HEK293 (cell line): ENCODE results near the gene THRAP3.

Experiments
- CTCF ChIA-PET: fragments of 350-600 bp; formaldehyde crosslinking; extraction: SDS; loops from one replicate; lab custom pipeline; 2021; ENCODE audit warnings: antibody characterized with exemption; lab: Yijun Ruan, JAX
- POLR2A ChIA-PET: fragments of 300-600 bp; formaldehyde crosslinking; extraction: SDS; loops from one replicate; lab custom pipeline; 2020; ENCODE audit warnings: antibody characterized with exemption, inconsistent platforms; lab: Yijun Ruan, JAX
- H3K27ac ChIP-seq: fragments of 200-500 bp; sonication (Bioruptor generic); 2 replicates; pipeline ENCODE4 v1.5.1; 2014; ENCODE audit warnings: low read depth, low read length, control low read depth, inconsistent platforms; ENCODE audit errors: extremely low read depth
- H3K36me3 ChIP-seq, 2 experiments: fragments of 200-500 bp in 1 of 2; sonication (Bioruptor generic) in 1 of 2; 1 replicate in 1 of 2; 2 replicates in 1 of 2; pipeline ENCODE4 v1.5.1; 2014 to 2017; ENCODE audit warnings: inconsistent platforms in 2 of 2, low read length in 2 of 2; ENCODE audit not compliant: control insufficient read depth in 2 of 2, insufficient read depth in 1 of 2
- H3K4me1 ChIP-seq: fragments of 200-500 bp; sonication (Bioruptor generic); 2 replicates; pipeline ENCODE4 v1.5.1; 2014; ENCODE audit warnings: mild to moderate bottlenecking, low read length, inconsistent platforms; ENCODE audit not compliant: control insufficient read depth, insufficient read depth
- H3K4me3 ChIP-seq: 2 replicates; pipeline ENCODE4 v1.5.1; 2011; ENCODE audit warnings: low read depth, mild to moderate bottlenecking, control low read depth, low read length, moderate library complexity
- H3K9me3 ChIP-seq: fragments of 200-500 bp; sonication (Bioruptor generic); 2 replicates; pipeline ENCODE4 v1.5.1; 2014; ENCODE audit warnings: low read depth, low read length, inconsistent platforms; ENCODE audit not compliant: control insufficient read depth, insufficient read depth
- EGR2 ChIP-seq: fragments of 450-650 bp; formaldehyde crosslinking; IDR thresholded peaks from 2 replicates; pipeline ENCODE4 v1.5.1; 2016; ENCODE audit warnings: low read depth, missing biosample characterization, missing genetic modification characterization
- FEZF1 ChIP-seq: fragments of 450-650 bp; formaldehyde crosslinking; IDR thresholded peaks from 2 replicates; pipeline ENCODE4 v1.5.1; 2016; ENCODE audit warnings: missing biosample characterization, missing genetic modification characterization
- OVOL3 ChIP-seq: fragments of 450-650 bp; formaldehyde crosslinking; IDR thresholded peaks from 2 replicates; pipeline ENCODE4 v1.5.1; 2016; ENCODE audit warnings: missing biosample characterization, missing genetic modification characterization
- REST ChIP-seq: fragments of 450-650 bp; formaldehyde crosslinking; IDR thresholded peaks from 2 replicates; pipeline ENCODE4 v1.5.1; 2016; ENCODE audit warnings: missing biosample characterization, missing genetic modification characterization
- SP7 ChIP-seq: fragments of 450-650 bp; formaldehyde crosslinking; IDR thresholded peaks from 2 replicates; pipeline ENCODE4 v1.5.1; 2016; ENCODE audit warnings: missing biosample characterization, missing genetic modification characterization
- ZBTB21 ChIP-seq: fragments of 450-650 bp; formaldehyde crosslinking; IDR thresholded peaks from 2 replicates; pipeline ENCODE4 v1.5.1; 2017; ENCODE audit warnings: missing biosample characterization, missing genetic modification characterization
- ZBTB6 ChIP-seq: fragments of 450-650 bp; formaldehyde crosslinking; IDR thresholded peaks from 2 replicates; pipeline ENCODE4 v1.5.1; 2017; ENCODE audit warnings: missing biosample characterization, missing genetic modification characterization
- ZBTB8A ChIP-seq: fragments of 450-650 bp; formaldehyde crosslinking; IDR thresholded peaks from 2 replicates; pipeline ENCODE4 v1.5.1; 2016; ENCODE audit warnings: missing biosample characterization, missing genetic modification characterization
- ZFHX2 ChIP-seq: fragments of 450-650 bp; formaldehyde crosslinking; conservative IDR thresholded peaks from 2 replicates; pipeline ENCODE4 v1.5.1; 2016; ENCODE audit warnings: missing biosample characterization, missing genetic modification characterization
- ZFP41 ChIP-seq: fragments of 450-650 bp; formaldehyde crosslinking; IDR thresholded peaks from 2 replicates; pipeline ENCODE4 v1.5.1; 2016; ENCODE audit warnings: missing biosample characterization, missing genetic modification characterization, borderline replicate concordance
- ZNF132 ChIP-seq: fragments of 450-650 bp; formaldehyde crosslinking; IDR thresholded peaks from 2 replicates; pipeline ENCODE4 v1.5.1; 2017; ENCODE audit warnings: missing biosample characterization, missing genetic modification characterization, borderline replicate concordance
- ZNF148 ChIP-seq: fragments of 450-650 bp; formaldehyde crosslinking; IDR thresholded peaks from 2 replicates; pipeline ENCODE4 v1.5.0; 2017; ENCODE audit warnings: missing biosample characterization, missing genetic modification characterization, borderline replicate concordance
- ZNF214 ChIP-seq: fragments of 450-650 bp; formaldehyde crosslinking; IDR thresholded peaks from 2 replicates; pipeline ENCODE4 v1.5.1; 2017; ENCODE audit warnings: missing biosample characterization, mild to moderate bottlenecking, missing genetic modification characterization, borderline replicate concordance
- ZNF274 ChIP-seq, 2 experiments: fragments of 200-500 bp in 1 of 2; fragments of 450-650 bp in 1 of 2; sonication (Bioruptor generic) in 1 of 2; formaldehyde crosslinking in 1 of 2; IDR thresholded peaks; 2 replicates each; pipeline versions ENCODE4 v1.5.1 to v1.6.1; 2014 to 2016; ENCODE audit warnings: borderline replicate concordance in 1 of 2, inconsistent platforms in 1 of 2, low read length in 1 of 2, missing biosample characterization in 1 of 2, missing genetic modification characterization in 1 of 2
- ZNF585B ChIP-seq: fragments of 450-650 bp; formaldehyde crosslinking; IDR thresholded peaks from 2 replicates; pipeline ENCODE4 v1.5.1; 2016; ENCODE audit warnings: missing biosample characterization, missing genetic modification characterization
- ZNF596 ChIP-seq: fragments of 450-650 bp; IDR thresholded peaks from 2 replicates; pipeline ENCODE4 v1.5.0; 2018; ENCODE audit warnings: missing biosample characterization, mild to moderate bottlenecking, missing genetic modification characterization, moderate library complexity
- TF ChIP-seq, protein P1 (sequence below): fragments of 450-650 bp; formaldehyde crosslinking; IDR thresholded peaks from 2 replicates; pipeline ENCODE4 v1.5.1; 2016; ENCODE audit warnings: missing biosample characterization, missing genetic modification characterization
- TF ChIP-seq, protein P2 (sequence below): sonication (generic); formaldehyde crosslinking; IDR thresholded peaks from 2 replicates; pipeline ENCODE4 v1.8.1; 2022; ENCODE audit warnings: mild to moderate bottlenecking, moderate library complexity, missing genetic modification reagents
- TF ChIP-seq, protein P3 (sequence below): fragments of 450-650 bp; formaldehyde crosslinking; IDR thresholded peaks from 2 replicates; pipeline ENCODE4 v1.5.1; 2016; ENCODE audit warnings: missing biosample characterization, missing genetic modification characterization, borderline replicate concordance

THRAP3 gene

GRCh38 chr1:36350659-36351226 lies 126.5 kb downstream of the THRAP3 start (continued):
- TF ChIP-seq REST (tag by site-specific recombination) (no peak), SP7 (tag by site-specific recombination) (no peak), ZNF274 (IDR thresholded peaks at IDR 0.05; ENCODE audit: low read length) (no peak), ZNF274 (tag by site-specific recombination; IDR thresholded peaks at IDR 0.05; ENCODE audit: borderline replicate concordance) (no peak), ZNF214 (no peak), ZNF132 (no peak), OVOL3 (tag by site-specific recombination) (no peak), ZNF585B (tag by site-specific recombination) (no peak), ZBTB6 (tag by site-specific recombination) (no peak), ZBTB21 (tag by site-specific recombination) (no peak)
- TF ChIP-seq, protein P1, sequence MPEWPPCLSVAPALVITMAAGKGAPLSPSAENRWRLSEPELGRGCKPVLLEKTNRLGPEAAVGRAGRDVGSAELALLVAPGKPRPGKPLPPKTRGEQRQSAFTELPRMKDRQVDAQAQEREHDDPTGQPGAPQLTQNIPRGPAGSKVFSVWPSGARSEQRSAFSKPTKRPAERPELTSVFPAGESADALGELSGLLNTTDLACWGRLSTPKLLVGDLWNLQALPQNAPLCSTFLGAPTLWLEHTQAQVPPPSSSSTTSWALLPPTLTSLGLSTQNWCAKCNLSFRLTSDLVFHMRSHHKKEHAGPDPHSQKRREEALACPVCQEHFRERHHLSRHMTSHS: no peak
- TF ChIP-seq, protein P2, sequence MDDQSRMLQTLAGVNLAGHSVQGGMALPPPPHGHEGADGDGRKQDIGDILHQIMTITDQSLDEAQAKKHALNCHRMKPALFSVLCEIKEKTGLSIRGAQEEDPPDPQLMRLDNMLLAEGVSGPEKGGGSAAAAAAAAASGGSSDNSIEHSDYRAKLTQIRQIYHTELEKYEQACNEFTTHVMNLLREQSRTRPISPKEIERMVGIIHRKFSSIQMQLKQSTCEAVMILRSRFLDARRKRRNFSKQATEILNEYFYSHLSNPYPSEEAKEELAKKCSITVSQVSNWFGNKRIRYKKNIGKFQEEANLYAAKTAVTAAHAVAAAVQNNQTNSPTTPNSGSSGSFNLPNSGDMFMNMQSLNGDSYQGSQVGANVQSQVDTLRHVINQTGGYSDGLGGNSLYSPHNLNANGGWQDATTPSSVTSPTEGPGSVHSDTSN (CRISPR knock-in tag): no peak
- TF ChIP-seq, protein P3, sequence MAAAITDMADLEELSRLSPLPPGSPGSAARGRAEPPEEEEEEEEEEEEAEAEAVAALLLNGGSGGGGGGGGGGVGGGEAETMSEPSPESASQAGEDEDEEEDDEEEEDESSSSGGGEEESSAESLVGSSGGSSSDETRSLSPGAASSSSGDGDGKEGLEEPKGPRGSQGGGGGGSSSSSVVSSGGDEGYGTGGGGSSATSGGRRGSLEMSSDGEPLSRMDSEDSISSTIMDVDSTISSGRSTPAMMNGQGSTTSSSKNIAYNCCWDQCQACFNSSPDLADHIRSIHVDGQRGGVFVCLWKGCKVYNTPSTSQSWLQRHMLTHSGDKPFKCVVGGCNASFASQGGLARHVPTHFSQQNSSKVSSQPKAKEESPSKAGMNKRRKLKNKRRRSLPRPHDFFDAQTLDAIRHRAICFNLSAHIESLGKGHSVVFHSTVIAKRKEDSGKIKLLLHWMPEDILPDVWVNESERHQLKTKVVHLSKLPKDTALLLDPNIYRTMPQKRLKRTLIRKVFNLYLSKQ (tag by site-specific recombination): no peak

DNA sequence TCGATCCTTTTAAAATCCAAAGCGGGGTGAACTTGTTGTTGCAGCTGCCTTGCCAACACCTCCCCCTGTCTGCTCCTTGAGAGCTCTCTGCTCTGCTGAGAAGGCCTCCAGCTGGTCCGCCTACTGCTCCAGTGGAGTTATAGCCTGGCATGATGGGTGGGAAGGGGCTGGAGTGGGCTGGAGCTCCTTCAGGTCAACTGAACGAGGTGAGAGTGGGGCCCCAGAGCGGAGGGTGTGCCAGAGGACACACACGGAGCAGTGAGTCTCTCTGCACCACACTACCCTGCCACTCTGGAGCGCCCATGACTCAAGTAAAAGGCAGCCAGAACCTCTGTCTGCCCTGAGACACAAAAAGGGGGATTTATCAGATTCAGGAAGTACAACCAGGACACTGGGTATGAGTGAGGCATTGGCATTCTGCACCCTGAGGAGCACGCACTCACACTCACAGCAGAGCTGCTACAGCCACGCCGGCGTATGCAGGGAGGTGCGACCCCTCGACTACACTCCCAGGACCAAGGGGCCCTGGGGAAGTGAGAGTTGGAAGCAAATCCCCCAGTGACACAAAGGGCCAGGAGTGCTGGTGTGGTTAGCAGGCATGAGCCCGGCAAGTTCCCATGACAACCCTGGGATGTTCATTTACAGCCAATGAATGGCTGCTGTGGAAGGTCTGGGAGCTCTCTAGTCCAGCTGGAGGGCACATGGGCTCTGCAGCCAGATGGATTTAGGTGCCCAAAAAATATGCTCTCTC lies 127.2 kb downstream of the THRAP3 start:
- H3K9me3 ChIP-seq: no peaks in the 10 kb centered on the region
- peaks cover 0 to 93% of the 10 kb centered on the region in 2 experiments; a peak in 2 of 3 replicates for H3K36me3 ChIP-seq
- ChIA-PET CTCF (interaction anchor here (0.6 to 3.5 kb wide), 6 partner anchors 8 to 238 kb away, joined by 3 to 17 read pairs (median 4); no protein-coding TSS in a partner anchor), POLR2A (no interaction called here)
- no peaks in the 10 kb centered on the region for H3K4me1 ChIP-seq
- H3K4me3 ChIP-seq: no peak overlapping the region
- H3K27ac ChIP-seq: no peak overlapping the region
- TF ChIP-seq FEZF1 (tag by site-specific recombination) (peak; percentile 76), ZNF148 (tag by site-specific recombination) (no peak), ZBTB8A (no peak), ZNF596 (tag by site-specific recombination) (no peak), ZFHX2 (tag by site-specific recombination) (peak; percentile 78), EGR2 (peak; percentile 82), ZFP41 (tag by site-specific recombination) (no peak)
